Superior temporal gyrus (tissue), 1 donor: Measurements from ENCODE around the gene TACR2.
"Not testable (repeated sequence)": the region's sequence is repeated elsewhere in the genome, so short reads cannot be mapped to it uniquely, and the experiment has no call there.

ENCODE experiments used
- DNase-seq: peaks from one replicate; pipeline ENCODE4 v3.0.0-alpha.2; 2016; ENCODE audit errors: extremely low spot score

Gene TACR2

GRCh38 chr10:69450395-69450794 is 33.7 kb upstream of the TACR2 start:
- not testable (repeated sequence) for DNase-seq

- DNase-seq = peak; percentile 86
These were observed 33.1 kb upstream of the TACR2 start for GRCh38 chr10:69449841-69450240.

GRCh38 chr10:69446650-69447151 is 30.0 kb upstream of the TACR2 start:
- no peak for DNase-seq

- DNase-seq = no peak
These were observed 29.5 kb upstream of the TACR2 start for GRCh38 chr10:69446229-69446628.

GRCh38 chr10:69445041-69445440 is 28.3 kb upstream of the TACR2 start:
- no peak for DNase-seq

GRCh38 chr10:69443354-69443753 is 26.6 kb upstream of the TACR2 start:
- no peak for DNase-seq

DNA sequence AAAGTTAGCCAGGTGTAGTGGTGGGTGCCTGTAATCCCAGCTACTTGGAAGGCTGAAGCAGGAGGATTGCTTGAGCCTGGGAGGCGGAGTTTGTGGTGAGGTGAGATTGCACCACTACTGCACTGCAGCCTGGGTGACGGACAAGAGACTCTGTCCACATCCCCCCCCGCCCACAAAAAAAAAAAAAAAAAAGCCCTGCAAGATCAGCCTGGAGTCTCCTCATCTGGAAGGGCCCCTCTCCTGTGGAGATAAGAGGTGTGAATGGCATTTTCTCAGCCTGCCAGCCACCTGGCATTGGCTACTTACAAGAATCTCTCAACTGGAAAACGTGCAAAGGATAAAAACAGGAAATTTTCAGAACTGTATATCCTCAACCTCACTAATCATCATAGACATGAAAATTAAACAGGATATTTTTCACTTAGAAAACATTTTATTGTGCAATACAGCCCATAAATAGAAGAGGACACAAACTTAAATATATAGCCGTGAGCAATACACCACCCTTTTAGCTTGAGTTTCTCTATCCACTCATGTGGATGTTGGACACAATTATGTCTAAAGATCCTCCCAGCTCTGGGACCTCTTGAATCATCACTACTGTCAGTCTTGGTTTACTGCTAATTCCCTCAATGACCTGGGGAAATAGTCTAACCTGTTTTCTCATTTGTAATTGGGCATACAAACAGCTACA is 23.2 kb upstream of the TACR2 start:
- no peak for DNase-seq

- DNase-seq = peak; percentile 29
These were observed 22.6 kb upstream of the TACR2 start for GRCh38 chr10:69439350-69439739.

DNA sequence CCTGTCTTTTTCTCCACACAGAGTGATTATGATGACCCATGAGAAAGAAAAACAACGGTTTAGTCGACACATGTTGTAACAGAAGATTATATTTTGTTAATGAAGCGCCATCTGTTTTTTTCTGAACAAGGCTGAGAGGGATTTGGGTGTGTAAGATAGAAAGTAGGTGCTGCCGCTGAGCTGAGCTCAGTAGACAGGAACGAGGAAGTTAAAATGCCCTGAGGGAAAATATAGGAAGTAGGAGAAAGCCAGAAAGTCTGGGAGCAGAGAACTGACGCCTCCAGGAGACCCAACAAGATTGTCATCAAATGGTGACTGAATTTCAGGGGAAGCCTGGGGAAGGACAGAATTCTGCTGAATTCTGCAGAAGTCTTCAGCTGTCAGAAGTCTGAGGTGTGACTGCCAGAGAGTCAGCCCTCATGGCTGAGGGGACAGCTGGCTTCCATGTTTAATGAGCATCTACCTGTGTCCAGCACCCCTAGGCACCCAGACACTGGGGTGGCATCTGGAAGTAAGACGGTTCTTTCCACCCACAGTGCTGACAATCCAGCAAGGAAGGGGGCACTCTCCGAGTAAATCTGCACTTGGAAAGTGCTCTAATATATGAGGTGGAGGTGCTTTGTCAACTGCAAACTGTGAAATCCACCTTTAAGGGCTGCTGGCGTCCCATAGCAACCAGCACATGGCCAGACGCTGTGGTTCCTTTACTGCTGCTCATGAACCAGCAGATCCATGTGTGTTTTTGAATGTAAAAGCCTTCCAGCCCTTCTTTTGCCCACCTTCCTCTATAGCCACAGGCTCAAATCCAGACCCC is 22.0 kb upstream of the TACR2 start:
- no peak for DNase-seq

DNA sequence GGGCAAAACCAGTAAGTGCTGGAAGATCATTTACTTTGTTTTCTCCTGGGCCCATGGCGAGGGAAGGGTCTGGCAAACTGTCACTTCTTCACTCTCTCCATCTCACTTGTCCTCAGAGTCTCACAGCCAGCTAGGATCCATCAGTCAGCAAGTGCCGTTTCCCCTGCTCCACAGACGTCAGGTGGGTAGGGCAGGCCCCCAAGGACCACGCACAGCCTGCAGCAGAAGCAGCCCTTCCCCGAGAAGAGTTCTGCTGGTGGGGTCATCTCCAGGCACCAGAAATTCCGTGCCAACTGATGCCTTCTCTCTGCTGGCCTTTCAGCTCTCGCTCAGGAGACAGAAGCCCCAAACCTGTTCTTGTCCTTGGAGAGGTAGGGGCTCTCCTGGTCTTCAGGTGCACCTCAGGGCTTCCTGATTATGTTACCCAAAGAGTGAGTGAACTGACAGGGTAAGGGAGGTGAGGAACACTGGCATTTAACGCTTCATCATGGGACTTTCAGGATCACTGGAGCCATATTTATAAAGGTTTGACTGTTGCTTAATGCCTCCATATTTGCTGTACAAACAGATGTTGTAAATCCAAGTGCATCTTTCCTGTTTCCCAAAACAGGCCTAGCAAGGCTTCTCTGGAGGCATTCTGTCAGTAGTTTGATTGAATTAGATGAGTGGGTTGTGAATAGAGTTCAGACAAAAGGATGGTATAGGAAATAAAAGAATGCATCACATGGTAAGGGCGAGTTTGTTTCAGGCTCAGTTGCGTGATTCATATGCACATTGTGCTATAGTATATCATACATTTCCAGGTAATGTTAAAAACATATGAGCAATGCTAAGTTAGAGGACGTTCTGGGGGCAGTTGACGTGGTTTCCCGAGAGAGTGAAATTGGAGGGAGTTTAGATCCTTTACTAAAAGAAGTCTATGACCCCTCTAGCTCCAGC is 20.9 kb upstream of the TACR2 start:
- DNase-seq = no peak

GRCh38 chr10:69435966-69436520 is 19.3 kb upstream of the TACR2 start:
- no peak for DNase-seq

GRCh38 chr10:69434926-69435325 is 18.2 kb upstream of the TACR2 start:
- DNase-seq = no peak

GRCh38 chr10:69434169-69434568 is 17.5 kb upstream of the TACR2 start:
- no peak for DNase-seq

- DNase-seq = no peak
These were observed 11.4 kb upstream of the TACR2 start for GRCh38 chr10:69428165-69428564.

GRCh38 chr10:69426376-69426727 is 9.6 kb upstream of the TACR2 start:
- DNase-seq = no peak

DNA sequence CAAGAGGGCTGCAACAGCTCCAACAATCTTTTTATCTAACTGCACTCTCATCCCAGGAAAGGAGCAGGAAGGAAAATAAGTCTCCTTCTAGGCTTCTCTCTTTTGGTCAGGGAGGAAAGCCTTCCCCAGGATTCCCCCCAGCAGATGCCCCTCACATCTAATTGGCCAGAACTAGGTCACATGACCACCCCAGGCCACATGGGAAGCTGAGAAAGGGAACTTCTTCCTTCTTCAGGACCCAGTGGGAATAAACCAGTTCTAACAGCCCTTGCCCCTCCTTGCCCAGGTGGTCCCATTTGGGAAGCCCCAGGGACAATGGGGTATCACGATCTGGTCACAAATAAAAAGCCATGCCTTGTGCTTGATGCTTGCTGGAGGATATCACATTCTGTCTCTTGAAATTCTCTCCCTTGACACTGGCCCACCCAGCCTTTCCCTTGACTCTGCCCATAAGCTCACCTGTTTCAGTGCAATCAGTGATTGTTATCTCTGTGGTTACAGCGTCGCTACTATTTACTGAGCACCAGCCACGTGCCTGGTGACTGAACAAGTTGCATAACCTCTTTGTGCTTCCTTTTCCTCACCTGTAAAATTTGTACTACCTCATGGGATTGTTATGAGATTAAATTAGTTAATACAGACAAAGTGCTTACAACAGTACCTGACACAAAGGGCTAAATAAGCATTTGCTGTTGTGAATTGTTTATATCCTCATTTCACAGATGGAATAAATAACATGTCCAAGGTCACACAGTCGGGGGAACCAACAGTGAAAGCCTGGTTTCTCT is 9.0 kb upstream of the TACR2 start:
- DNase-seq = no peak

DNA sequence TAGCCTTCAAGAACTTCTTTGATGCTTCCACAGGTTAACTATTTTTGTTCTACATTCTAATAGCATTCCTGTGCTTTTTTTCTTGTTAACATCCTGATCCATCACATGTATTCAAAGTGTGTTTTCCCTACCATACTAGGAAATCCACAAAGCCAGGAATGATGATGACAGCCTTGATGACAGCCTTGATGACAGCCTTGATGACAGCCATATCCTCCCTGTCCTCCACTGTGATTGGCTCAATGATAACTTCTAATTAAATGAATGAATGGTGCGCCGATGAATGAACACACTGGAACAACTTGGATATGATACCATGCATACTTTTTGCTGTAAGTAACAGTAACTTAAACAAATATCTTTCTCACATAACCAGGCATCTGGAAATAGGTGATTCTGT is 8.3 kb upstream of the TACR2 start:
- DNase-seq = no peak

- DNase-seq = no peak
These were observed 6.0 kb upstream of the TACR2 start for GRCh38 chr10:69422676-69423075.

GRCh38 chr10:69421611-69422308 is 5.0 kb upstream of the TACR2 start:
- DNase-seq = no peak

- DNase-seq = no peak
These were observed 3.0 kb upstream of the TACR2 start for GRCh38 chr10:69419744-69420126.
